Panc1 (cell line): ENCODE results near the gene EID3.

ENCODE experiments used
- CTCF ChIP-seq: fragments of 450-650 bp; IDR thresholded peaks from 2 replicates; pipeline ENCODE4 v1.5.1; 2017; ENCODE audit warnings: mild to moderate bottlenecking
- POLR2AphosphoS5 ChIP-seq: IDR thresholded peaks from 2 replicates; pipeline ENCODE4 v1.6.1; 2012; ENCODE audit warnings: mild to moderate bottlenecking, low read depth, low read length, moderate library complexity
- SIN3A ChIP-seq: IDR thresholded peaks from 2 replicates; pipeline ENCODE4 v1.6.1; 2012; ENCODE audit warnings: low read depth, mild to moderate bottlenecking, low read length, moderate library complexity, borderline replicate concordance; ENCODE audit not compliant: insufficient read depth

GRCh38 chr12:104321949-104322348 is 18.4 kb downstream of the EID3 start:
- no peak for TF ChIP-seq CTCF
- no peak for TF ChIP-seq SIN3A
- no peak for TF ChIP-seq POLR2AphosphoS5
